ENCODE results near the gene IQSEC2. TPM values are rescaled to one million over a fixed set of nuclear protein-coding genes. Genes with fewer than 3 reads are reported as not detected.

Gene IQSEC2
- polyA plus RNA-seq, 1 experiment: 13.5 TPM

- DNase-seq (ENCODE audit: low read depth): no peak
- Histone ChIP-seq H3K4me3 (ENCODE audit: low read depth, low read length) (no peak overlapping the region), H3K27me3 (ENCODE audit: control insufficient read depth, insufficient read depth, low read length) (no peaks in the 10 kb centered on the region), H3K36me3 (ENCODE audit: control insufficient read depth, insufficient read depth, low read length) (no peaks in the 10 kb centered on the region)
- POLR2A ChIA-PET: no interaction called here
- CTCF ChIA-PET: interaction anchor here (0.7 to 2.2 kb wide), 7 partner anchors 10 to 955 kb away, joined by 3 to 8 read pairs (median 3); no protein-coding TSS in a partner anchor
- TF ChIP-seq, protein P1, sequence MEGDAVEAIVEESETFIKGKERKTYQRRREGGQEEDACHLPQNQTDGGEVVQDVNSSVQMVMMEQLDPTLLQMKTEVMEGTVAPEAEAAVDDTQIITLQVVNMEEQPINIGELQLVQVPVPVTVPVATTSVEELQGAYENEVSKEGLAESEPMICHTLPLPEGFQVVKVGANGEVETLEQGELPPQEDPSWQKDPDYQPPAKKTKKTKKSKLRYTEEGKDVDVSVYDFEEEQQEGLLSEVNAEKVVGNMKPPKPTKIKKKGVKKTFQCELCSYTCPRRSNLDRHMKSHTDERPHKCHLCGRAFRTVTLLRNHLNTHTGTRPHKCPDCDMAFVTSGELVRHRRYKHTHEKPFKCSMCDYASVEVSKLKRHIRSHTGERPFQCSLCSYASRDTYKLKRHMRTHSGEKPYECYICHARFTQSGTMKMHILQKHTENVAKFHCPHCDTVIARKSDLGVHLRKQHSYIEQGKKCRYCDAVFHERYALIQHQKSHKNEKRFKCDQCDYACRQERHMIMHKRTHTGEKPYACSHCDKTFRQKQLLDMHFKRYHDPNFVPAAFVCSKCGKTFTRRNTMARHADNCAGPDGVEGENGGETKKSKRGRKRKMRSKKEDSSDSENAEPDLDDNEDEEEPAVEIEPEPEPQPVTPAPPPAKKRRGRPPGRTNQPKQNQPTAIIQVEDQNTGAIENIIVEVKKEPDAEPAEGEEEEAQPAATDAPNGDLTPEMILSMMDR (IDR thresholded peaks at IDR 0.05; ENCODE audit: insufficient read depth, low read depth, low read length): no peak
These were observed 9.2 kb upstream of the IQSEC2 start for GRCh38 chrX:53290441-53291041.

DNA sequence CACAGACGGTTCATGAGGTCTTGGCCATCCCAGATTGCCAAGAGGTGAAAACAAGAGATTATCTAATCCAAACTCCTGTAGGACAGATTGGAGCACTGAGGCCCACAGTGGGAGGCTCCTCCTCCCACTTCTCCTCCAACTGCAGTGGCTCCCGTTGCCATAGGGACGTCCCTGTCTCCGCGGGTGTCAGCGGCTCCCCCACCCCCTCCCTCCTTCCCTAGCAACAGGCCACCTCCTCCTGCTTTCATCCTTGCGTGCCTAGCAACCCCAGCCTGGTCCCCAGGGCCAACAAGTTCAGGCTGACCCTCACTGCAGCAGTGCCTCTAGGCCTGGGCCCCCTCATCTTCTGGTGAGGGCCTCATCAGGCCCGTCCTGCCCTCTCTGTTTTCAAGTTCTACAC, 6.8 kb upstream of the IQSEC2 start:
- H3K4me3 ChIP-seq (ENCODE audit: low read depth, low read length): no peak overlapping the region
- H3K27me3 ChIP-seq (ENCODE audit: control insufficient read depth, insufficient read depth, low read length): no peaks in the 10 kb centered on the region
- TF ChIP-seq, protein P1 (IDR thresholded peaks at IDR 0.05; ENCODE audit: insufficient read depth, low read depth, low read length): no peak
- CTCF ChIA-PET: no interaction called here
- no peak for DNase-seq (ENCODE audit: low read depth)
- H3K36me3 ChIP-seq (ENCODE audit: control insufficient read depth, insufficient read depth, low read length): no peaks in the 10 kb centered on the region
- POLR2A ChIA-PET: no interaction called here

DNA sequence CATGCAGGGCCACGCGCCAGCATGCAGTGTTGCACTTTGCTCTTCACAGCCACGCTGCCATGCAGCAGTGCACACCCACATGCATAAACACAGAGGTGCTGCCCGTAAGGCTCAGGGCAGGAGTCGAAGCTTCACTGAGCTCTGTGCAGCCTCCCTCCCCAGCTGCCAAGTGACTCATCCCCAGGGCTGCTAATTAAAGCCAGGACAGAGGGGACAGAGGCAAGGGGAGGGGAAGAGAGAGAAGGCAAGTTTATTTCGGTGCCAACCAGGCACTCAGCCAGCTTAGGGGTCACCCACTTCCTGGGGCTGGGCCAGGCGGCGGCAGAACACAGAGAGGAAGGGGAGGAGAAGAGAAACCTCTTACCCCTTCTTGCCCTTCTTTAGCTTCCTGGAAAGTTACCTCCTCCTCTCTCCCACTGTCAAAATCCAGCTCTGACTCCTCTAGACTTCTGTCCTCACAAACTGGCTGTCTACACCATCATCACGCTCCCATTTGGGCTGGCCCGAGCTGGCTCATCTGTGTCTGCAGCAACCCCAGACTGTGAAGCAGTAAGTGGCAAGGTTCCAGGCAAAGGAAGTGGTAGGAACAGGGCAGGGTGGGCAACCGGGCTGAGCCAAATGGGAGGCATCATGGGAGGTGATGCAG, 6.2 kb upstream of the IQSEC2 start:
- CTCF ChIA-PET: interaction anchor here (0.5 to 4.1 kb wide), 4 partner anchors 25 to 42 kb away, joined by 3 to 18 read pairs (median 4); no protein-coding TSS in a partner anchor
- POLR2A ChIA-PET: interaction anchor here (0.6 to 0.8 kb wide), 2 partner anchors 22 to 25 kb away, joined by 3 read pairs; no protein-coding TSS in a partner anchor
- Histone ChIP-seq H3K36me3 (ENCODE audit: control insufficient read depth, insufficient read depth, low read length) (no peaks in the 10 kb centered on the region), H3K4me3 (ENCODE audit: low read depth, low read length) (no peak overlapping the region), H3K27me3 (ENCODE audit: control insufficient read depth, insufficient read depth, low read length) (no peaks in the 10 kb centered on the region)
- no peak for DNase-seq (ENCODE audit: low read depth)
- TF ChIP-seq, protein P1 (IDR thresholded peaks at IDR 0.05; ENCODE audit: insufficient read depth, low read depth, low read length): no peak

GRCh38 chrX:53286171-53286570, 4.8 kb upstream of the IQSEC2 start:
- ChIA-PET POLR2A (no interaction called here), CTCF (interaction anchor here (1.0 to 4.1 kb wide), 6 partner anchors 23 to 159 kb away, joined by 4 to 18 read pairs (median 6); no protein-coding TSS in a partner anchor)
- H3K27me3 ChIP-seq (ENCODE audit: control insufficient read depth, insufficient read depth, low read length): no peaks in the 10 kb centered on the region
- no peak overlapping the region for H3K4me3 ChIP-seq (ENCODE audit: low read depth, low read length)
- DNase-seq (ENCODE audit: low read depth): no peak
- TF ChIP-seq, protein P1 (IDR thresholded peaks at IDR 0.05; ENCODE audit: insufficient read depth, low read depth, low read length): no peak
- no peaks in the 10 kb centered on the region for H3K36me3 ChIP-seq (ENCODE audit: control insufficient read depth, insufficient read depth, low read length)

GRCh38 chrX:53285591-53285990, 4.2 kb upstream of the IQSEC2 start:
- TF ChIP-seq, protein P1 (IDR thresholded peaks at IDR 0.05; ENCODE audit: insufficient read depth, low read depth, low read length): no peak
- Histone ChIP-seq H3K4me3 (ENCODE audit: low read depth, low read length) (no peak overlapping the region), H3K36me3 (ENCODE audit: control insufficient read depth, insufficient read depth, low read length) (no peaks in the 10 kb centered on the region), H3K27me3 (ENCODE audit: control insufficient read depth, insufficient read depth, low read length) (no peaks in the 10 kb centered on the region)
- POLR2A ChIA-PET: no interaction called here
- CTCF ChIA-PET: interaction anchor here (1.0 to 4.1 kb wide), 5 partner anchors 22 to 160 kb away, joined by 4 to 18 read pairs (median 7); no protein-coding TSS in a partner anchor
- DNase-seq (ENCODE audit: low read depth): no peak
